Uterus (tissue), 4 donors: ENCODE results near the gene WNT11. TPM values are rescaled to one million over a fixed set of nuclear protein-coding genes. Genes with fewer than 3 reads are reported as not detected.

Experiments used
- DNase-seq, 2 donors: peaks; one replicate each; pipeline ENCODE4 v3.0.0-alpha.2; 2019 to 2020
- H3K27ac ChIP-seq, 2 donors: fragments of 200-600 bp; sonication (generic); 1 replicate in 1 of 2; 2 replicates in 1 of 2; pipeline ENCODE4 v1.5.1; 2016 to 2018
- H3K27me3 ChIP-seq, 2 donors: fragments of 200-600 bp; sonication (generic); one replicate each; pipeline ENCODE4 v1.5.1; 2018 to 2019; ENCODE audit warnings: control low read depth in 1 of 2
- H3K36me3 ChIP-seq, 2 donors: fragments of 200-600 bp; sonication (generic); one replicate each; pipeline ENCODE4 v1.5.1; 2019; ENCODE audit warnings: control low read depth in 1 of 2
- H3K4me1 ChIP-seq, 2 donors: fragments of 200-600 bp; sonication (generic); one replicate each; pipeline ENCODE4 v1.5.1; 2018 to 2019; ENCODE audit warnings: control low read depth in 1 of 2
- H3K4me3 ChIP-seq, 2 donors: fragments of 200-600 bp; sonication (generic); 1 replicate in 1 of 2; 2 replicates in 1 of 2; pipeline ENCODE4 v1.5.1; 2018 to 2019; ENCODE audit warnings: mild to moderate bottlenecking in 1 of 2
- H3K9me3 ChIP-seq, 2 donors: fragments of 200-600 bp; sonication (generic); one replicate each; pipeline ENCODE4 v1.5.1; 2019; ENCODE audit warnings: control low read depth in 1 of 2
- POLR2A ChIP-seq, 2 donors: fragments of 450-650 bp; IDR thresholded peaks; one replicate each; pipeline ENCODE4 v1.6.1; 2016; ENCODE audit warnings: antibody characterized with exemption in 2 of 2, mild to moderate bottlenecking in 1 of 2, moderate library complexity in 1 of 2
- intact Hi-C: fragments of 100-400 bp; cut with DNase I; formaldehyde crosslinking; loops from one replicate; pipeline ENCODE4 v1.15.1; 2023; ENCODE audit warnings: low total_unique reads
- total RNA-seq, 4 donors: library from RNA; depleted of rRNA in 3 of 4; stranded (reverse); fragments of >200 nt in 3 of 4; gene quantifications; one replicate each; pipeline versions ENCODE4 v1.1.0 to v1.2.4, GENCODE V29; 2014 to 2023
- TF ChIP-seq, protein P1 (sequence below), 4 experiments: fragments of 200-600 bp in 2 of 4; fragments of 450-650 bp in 2 of 4; sonication (generic) in 2 of 4; IDR thresholded peaks; one replicate each; pipeline ENCODE4 v1.5.1; 2016 to 2019; ENCODE audit warnings: antibody characterized with exemption in 4 of 4, mild to moderate bottlenecking in 2 of 4, moderate library complexity in 1 of 4
- donor health status: DM: yes; HTN: yes; CAD: no.

WNT11 gene
- total RNA-seq, 4 donors from 2014 or later: 5.1 to 16.7 (median 9.5) TPM

DNA sequence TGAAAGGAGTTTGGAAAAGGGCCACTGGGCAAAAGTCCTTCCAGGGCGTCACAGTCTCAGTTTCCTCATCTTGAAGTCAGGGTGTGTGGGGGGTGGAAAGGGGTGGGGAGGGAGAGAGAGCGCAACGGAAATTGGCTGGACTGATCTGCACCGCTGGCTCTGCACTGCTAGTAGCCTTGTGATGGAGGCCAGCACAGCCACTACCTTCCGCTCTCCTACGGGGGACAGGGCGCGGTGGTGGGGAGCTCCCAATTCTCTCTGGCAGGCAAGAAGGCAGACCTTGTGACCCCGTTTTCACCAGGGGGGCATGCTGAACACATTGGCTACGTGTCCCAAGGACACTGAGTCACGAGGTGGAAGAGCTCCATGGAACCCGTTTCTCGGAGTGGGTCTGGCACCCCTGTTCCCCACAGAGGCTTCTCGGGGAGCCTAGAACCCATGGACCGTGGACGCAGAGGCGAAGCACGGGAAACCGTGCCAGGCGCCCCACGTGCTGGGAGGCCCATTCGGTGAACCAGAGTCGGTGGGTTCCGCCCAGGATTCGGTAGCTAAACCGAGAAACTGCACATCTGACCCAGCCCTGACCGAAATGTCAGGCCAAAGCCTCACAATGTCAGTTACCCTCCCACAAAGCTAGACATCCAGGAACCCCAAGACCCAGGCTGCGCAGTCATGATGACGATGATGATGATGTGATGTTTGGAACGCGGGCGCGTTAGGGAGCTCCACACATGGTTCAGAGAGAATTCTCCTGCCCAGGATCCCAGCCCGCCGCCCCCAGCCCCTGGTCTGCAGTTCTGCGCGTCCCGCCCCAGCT, 28.3 kb upstream of the WNT11 start:
- Histone ChIP-seq H3K4me3 (peak overlapping the region; percentile 56 to 98), H3K9me3 (no peaks in the 10 kb centered on the region), H3K4me1 (peaks cover 0 to 6% of the 10 kb centered on the region in 2 donors), H3K36me3 (no peaks in the 10 kb centered on the region), H3K27me3 (no peaks in the 10 kb centered on the region), H3K27ac (peak overlapping the region; percentile 94)
- intact Hi-C loops: no loop called here
- DNase-seq: peak; percentile 70 to 72
- TF ChIP-seq, protein P1, sequence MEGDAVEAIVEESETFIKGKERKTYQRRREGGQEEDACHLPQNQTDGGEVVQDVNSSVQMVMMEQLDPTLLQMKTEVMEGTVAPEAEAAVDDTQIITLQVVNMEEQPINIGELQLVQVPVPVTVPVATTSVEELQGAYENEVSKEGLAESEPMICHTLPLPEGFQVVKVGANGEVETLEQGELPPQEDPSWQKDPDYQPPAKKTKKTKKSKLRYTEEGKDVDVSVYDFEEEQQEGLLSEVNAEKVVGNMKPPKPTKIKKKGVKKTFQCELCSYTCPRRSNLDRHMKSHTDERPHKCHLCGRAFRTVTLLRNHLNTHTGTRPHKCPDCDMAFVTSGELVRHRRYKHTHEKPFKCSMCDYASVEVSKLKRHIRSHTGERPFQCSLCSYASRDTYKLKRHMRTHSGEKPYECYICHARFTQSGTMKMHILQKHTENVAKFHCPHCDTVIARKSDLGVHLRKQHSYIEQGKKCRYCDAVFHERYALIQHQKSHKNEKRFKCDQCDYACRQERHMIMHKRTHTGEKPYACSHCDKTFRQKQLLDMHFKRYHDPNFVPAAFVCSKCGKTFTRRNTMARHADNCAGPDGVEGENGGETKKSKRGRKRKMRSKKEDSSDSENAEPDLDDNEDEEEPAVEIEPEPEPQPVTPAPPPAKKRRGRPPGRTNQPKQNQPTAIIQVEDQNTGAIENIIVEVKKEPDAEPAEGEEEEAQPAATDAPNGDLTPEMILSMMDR (IDR thresholded peaks at IDR 0.05): peak in 1 of 4 experiments; percentile 12
- peak in 1 of 2 donors; percentile 21 for TF ChIP-seq POLR2A (IDR thresholded peaks at IDR 0.05)

DNA sequence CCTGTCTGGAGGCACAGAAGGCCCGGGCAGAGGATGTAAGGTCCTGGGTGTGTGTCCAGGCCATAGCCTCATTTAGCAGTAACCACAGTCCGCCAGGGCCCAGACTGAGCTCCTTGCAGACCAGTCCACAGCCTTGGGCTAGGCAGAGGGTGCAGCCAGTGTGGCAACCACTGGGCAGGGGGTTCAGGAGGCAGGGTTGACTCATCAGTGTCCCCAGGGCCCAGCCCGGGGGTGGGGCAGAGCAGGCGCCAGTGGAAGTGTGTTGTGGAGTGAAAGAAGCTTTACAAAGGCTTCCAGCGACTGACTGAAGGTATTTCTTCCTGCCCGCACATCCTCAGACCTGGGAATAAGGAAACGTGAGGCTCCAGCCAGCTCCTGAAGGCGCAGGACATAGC, 27.7 kb upstream of the WNT11 start:
- peak overlapping the region; percentile 56 to 98 for H3K4me3 ChIP-seq
- intact Hi-C loops: no loop called here

DNA sequence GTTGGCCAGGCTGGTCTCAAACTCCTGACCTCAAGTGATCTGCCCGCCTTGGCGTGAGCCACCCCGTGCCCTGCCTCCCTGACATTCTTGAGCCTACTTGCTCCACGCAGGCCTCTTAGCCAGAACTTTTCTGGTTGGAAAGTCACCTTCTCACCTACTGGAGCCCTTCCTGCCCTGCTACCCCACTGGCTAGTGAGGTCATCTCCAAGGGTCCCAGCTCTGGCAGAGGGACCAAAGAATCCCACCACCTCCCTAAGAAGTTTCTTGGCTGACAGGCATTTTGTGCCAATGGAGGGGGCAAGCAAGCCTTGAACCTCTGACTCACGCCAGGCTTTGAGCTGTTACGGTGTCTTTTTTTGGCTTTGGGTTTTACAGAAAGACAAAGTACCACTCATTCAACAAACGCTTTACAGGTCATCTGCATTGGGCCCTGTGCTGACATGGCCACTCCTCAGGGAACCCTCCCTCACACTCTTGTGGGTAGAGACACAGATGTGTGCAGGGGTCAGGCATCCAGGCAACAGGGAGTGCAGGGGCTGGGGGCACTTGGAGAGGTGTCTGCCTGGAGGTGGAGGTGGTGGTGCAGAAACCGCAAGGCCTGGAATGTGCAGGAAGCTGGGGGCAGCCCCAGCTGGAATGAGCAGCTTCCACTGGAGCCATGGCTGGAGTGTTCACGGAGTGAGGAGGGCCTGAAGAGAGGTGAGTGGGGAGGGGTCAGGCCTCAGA, 27.1 kb upstream of the WNT11 start:
- H3K27me3 ChIP-seq: no peaks in the 10 kb centered on the region
- H3K27ac ChIP-seq: peak overlapping the region in 1 of 2 donors; percentile 94
- H3K36me3 ChIP-seq: no peaks in the 10 kb centered on the region
- intact Hi-C loops: no loop called here
- no peak for DNase-seq
- no peaks in the 10 kb centered on the region for H3K9me3 ChIP-seq
- no peak for TF ChIP-seq POLR2A (IDR thresholded peaks at IDR 0.05)
- TF ChIP-seq, protein P1 (IDR thresholded peaks at IDR 0.05): no peak
- peaks cover 0 to 6% of the 10 kb centered on the region in 2 donors for H3K4me1 ChIP-seq
- no peak overlapping the region for H3K4me3 ChIP-seq

More for the DNA sequence above, 27.7 kb upstream of the WNT11 start:
- Histone ChIP-seq H3K9me3 (no peaks in the 10 kb centered on the region), H3K36me3 (no peaks in the 10 kb centered on the region), H3K4me1 (peaks cover 0 to 6% of the 10 kb centered on the region in 2 donors), H3K27me3 (no peaks in the 10 kb centered on the region), H3K27ac (peak overlapping the region; percentile 94)
- TF ChIP-seq POLR2A (IDR thresholded peaks at IDR 0.05): no peak
- TF ChIP-seq, protein P1 (IDR thresholded peaks at IDR 0.05): no peak
- peak in 1 of 2 donors; percentile 34 for DNase-seq

DNA sequence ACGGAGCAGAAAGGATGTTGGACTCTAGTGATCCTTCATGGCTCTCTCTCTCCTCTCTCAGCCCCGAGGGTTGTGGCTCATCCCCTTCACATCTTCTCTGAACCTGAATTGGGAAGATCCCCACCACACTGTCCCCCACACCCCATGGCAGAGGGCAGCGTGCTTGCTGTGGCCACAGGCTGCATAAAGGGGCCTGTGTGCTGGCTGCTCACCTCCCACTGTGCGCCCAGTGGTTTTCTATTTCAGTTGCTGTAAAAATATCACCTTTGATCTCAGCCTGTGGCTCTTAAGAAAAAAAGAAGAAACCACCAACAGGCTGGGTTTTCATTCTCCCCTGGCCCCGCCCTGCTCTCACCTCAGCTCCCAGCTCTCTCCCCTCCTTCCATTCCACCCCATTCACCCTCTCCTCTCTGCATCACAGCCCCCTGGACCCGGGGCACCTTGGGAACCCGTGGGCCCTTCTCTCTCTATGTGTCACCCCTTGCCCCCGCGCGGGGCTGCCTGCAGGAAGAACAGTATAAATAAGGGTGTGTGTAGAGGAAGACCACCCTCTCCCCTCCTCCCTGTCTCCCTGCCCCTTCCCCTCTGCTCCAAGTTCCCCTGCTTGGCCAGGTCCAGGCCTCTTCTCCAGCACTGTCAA, 25.8 kb upstream of the WNT11 start:
- intact Hi-C loops: no loop called here
- peaks cover 0 to 6% of the 10 kb centered on the region in 2 donors for H3K4me1 ChIP-seq
- H3K36me3 ChIP-seq: no peaks in the 10 kb centered on the region
- no peaks in the 10 kb centered on the region for H3K27me3 ChIP-seq
- TF ChIP-seq POLR2A (IDR thresholded peaks at IDR 0.05): no peak
- TF ChIP-seq, protein P1 (IDR thresholded peaks at IDR 0.05): no peak
- H3K9me3 ChIP-seq: no peaks in the 10 kb centered on the region
- no peak overlapping the region for H3K27ac ChIP-seq
- H3K4me3 ChIP-seq: no peak overlapping the region
- DNase-seq: no peak
